Kidney glomerular epithelial cell (primary cell): ENCODE measurements around the gene SMOC2.

Experiments used
- DNase-seq: peaks from one replicate; lab custom pipeline; 2025; lab: John Stamatoyannopoulos, UW

Gene SMOC2, protein sequence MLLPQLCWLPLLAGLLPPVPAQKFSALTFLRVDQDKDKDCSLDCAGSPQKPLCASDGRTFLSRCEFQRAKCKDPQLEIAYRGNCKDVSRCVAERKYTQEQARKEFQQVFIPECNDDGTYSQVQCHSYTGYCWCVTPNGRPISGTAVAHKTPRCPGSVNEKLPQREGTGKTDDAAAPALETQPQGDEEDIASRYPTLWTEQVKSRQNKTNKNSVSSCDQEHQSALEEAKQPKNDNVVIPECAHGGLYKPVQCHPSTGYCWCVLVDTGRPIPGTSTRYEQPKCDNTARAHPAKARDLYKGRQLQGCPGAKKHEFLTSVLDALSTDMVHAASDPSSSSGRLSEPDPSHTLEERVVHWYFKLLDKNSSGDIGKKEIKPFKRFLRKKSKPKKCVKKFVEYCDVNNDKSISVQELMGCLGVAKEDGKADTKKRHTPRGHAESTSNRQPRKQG

DNA sequence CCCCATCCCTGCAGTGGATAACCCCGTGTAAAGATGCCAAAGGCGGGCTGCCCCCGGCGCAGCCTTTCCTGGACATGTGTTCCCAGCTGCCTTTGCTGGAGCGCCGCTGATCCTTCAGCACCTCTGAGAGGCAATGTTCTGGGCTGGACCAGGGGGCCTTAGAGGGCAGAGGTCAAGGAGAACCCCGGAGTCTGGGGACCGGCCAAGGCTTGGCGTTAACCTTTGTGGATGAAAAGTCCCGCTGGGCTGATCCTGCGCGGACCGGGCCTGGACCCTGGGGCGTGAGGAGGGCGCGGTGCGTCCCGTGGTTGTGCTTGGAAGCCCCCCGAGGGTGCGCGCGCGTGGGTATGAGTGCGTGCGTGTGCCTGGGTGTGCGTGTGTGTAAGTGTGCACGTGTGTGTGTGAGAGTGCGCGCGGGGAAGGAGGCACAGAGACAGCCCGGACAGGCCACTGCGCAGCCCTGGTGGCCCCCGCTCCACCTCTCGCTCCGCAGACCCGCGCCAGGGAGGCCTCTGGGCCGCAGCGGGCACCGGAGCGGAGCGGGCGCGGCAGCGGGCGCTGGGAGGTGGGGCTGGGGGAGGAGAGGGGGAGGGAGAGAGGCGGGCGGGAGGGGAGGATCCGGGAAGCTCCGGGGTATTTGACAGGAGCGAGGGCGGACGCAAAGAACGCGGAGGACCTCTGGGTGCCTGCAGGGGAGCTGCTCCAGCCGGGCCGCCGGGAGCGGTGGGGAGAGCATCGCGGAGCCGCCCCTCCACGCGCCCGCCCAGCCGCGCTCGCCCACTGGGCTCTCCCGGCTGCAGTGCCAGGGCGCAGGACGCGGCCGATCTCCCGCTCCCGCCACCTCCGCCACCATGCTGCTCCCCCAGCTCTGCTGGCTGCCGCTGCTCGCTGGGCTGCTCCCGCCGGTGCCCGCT is at the start of gene SMOC2:
Gene SMOC2, plus strand, starts transcription at position 665 of the 914 bp plus-strand sequence. Its CDS starts 187 bp downstream, at position 852.
- DNase-seq, result no peak

DNA sequence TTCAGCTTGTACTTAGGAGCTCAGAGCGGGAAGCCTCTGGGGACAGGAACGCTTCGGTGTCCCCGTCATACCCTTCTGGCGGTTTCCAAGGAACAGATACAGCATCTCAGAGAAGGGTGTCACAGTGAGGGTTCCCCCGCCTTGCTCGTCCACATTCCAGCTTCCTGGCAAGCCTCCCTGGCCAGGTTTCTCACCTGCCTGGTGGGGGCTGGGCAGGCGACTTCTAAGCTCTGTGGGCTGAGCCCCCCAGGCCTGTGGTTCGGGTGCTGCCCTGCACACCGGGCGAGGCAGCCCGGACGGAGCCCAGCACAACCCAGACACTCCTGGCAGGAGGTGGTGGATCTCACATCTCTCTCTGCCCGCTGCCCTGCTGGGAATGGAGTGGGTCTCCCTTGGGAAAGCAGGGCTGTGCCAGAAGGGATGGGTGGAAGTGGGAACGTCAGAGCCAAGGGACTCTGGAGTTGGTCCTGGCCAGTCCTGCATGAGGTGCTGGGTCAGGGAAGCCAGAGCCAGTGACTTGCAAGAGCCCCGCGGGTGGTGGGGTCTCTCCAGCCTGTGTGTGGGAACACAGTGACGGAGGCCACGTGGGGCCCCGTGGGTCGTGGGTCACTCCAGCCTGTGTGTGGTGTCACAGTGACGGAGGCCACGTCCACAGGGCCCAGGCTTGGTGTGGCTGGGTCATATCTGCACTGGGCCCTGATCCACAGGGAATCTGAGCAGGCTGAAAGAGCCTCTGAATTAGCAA is 47.7 kb upstream of the SMOC2 start:
- no peak for DNase-seq

DNA sequence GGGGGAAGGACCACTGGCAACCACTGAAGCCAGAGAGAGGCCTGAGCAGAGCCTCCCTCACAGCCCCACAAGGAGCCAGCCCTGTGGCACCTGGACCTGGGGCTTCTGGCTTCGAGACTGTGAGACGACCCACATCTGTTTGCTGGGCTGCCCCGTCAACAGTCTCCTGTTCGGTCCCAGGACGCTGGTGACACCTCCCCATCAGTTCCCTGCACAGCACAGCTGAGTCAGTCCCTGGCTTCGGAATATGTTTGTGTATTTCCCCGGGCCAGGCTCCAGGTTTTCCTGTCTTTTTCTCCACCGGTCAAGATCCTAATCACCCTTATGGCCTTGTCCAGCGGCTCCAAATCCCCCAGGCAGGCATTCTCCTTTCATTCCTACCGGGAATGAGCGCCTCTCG is 46.4 kb upstream of the SMOC2 start:
- no peak for DNase-seq

DNA sequence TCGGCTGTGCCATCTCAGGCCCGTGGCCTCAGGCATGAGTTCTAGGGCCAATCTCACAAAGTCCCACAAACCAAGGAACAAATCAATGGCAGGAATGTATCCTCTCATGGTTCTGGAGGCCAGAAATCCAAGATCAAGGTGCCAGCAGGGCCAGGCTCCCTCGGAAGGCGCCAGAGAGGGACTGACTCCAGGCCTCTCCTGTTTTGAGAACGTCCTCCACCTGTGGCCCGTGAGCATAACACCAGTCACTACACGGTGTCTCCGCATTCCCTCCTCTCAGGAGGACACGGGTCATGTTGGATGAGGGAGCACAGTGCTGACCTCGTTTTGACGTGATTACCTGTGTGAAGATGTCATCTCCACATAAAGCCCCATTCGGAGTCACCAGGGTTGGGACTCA is 45.0 kb upstream of the SMOC2 start:
- no peak for DNase-seq

DNA sequence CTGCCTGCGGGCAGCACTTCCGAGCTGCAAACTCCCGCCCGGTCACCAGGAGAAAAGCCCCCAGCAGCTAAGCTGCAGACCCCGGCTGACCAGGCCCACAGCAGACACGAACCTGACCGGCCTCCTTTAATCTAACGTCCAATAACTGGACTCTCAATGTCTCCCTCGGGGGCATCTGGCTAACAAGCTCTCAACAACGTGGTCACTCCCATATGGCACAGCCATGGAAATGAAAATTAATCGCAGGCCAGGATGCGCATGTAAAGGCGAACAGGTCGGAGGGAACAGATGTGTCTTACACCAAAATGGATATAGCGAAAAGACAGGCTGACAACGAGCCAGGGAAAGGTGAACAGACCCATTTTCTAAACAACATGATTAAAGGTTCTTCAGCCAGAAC is 44.4 kb upstream of the SMOC2 start:
- DNase-seq, result no peak

DNA sequence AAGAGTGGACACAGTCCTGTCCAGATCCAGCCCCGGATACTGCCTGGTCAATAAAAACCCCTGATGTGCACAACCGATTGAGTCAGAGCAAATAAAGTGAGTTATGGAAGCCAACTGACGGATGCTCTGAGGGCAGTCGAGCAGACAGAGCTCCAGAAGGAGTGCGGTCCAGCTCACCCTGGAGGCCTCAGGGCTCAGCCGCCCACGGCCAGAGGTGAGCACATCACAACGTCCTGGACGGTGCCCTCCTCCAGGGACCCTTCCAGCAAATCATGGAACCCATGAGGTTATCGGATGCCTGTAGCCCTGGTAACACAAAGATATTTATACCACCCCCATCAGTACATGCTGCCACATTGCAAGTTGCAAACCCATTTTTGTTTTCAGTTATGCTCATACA is 44.0 kb upstream of the SMOC2 start:
- no peak for DNase-seq

DNA sequence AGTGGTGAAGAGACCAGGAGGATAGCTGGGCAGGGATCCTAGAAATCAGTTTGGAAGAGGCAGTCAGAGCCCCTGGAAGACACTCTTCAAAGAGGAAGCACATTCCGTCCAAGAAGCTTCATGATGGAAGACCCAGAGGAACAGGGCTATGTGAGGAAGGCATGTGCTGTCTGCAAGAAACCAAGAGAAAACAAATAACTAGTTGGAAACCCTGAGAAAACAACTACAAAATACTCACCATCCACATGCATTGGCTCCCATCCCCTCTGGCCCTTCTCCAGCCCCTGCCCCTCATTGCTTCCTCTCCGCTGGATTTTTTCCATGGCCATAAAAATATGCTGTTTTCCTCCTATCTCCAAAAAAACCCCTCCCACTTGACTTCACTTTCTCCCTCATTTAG is 40.9 kb upstream of the SMOC2 start:
- DNase-seq, result no peak

DNA sequence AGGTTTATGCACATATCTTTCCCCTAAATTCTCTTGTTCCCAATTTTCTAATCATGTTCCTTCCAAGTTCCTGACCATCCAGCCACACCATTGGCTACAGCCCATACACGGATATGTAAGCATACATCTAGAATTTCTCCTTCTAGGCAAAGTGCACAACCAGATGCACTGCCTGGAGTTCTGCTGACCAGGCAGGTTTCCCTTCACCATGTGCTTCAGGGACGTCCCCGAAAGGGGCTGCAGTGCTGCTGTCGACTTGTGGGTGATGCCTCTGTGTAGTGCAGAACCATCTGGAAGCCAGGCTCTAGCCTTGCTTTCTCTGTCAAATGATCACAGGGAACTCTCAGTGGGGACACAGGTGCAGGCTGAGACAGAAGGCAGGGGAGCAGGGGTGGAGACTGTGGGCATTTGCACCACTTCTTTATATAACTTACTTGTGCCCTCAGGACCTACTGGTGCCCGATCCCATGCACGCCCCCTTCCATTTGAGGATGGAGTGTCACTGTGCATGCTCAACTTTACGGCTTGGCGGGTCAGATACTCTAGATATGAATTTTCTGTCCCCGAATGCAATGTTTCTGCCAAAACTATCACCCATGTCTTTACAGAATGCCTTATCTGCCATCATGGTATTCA is 37.5 kb upstream of the SMOC2 start:
- DNase-seq, result no peak

DNA sequence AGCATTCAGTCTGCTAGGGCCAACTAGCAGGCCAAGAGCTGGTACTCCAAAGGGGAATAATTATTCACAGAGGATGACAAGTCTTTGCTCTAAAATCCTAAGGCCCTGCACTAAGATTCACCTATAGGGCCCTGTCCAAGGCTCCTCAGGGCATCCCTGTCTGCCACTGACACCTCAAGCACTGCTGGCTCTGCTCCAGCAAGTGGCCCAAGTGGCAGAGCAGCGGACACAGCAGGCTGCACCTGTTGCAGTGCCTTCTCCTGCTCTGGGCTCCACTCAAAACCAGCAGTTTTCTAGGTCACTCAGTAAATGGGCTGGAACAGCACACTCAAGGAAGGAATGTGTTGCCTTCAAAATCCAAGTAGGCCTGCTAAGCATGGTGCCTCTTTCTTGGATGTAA is 36.4 kb upstream of the SMOC2 start:
- DNase-seq, result no peak

DNA sequence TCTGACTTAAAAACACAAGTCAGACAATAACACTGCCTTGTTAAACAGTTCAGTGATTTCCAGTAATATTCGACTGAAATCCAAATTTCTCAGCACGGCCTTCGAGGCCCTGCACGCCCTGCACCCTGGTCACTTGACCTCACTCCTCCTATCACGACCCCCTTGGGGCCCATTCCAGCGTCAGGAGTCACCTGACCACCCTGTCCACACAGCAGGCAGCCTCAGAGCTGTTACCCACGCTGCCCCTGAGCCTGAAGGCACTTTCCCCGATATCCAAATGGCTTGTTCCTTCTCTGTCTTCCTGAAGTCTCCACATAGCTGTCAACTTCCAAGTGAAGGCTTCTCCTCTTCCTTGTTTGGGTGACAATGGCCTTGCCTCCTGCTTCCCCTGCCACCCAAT is 33.1 kb upstream of the SMOC2 start:
- no peak for DNase-seq

DNA sequence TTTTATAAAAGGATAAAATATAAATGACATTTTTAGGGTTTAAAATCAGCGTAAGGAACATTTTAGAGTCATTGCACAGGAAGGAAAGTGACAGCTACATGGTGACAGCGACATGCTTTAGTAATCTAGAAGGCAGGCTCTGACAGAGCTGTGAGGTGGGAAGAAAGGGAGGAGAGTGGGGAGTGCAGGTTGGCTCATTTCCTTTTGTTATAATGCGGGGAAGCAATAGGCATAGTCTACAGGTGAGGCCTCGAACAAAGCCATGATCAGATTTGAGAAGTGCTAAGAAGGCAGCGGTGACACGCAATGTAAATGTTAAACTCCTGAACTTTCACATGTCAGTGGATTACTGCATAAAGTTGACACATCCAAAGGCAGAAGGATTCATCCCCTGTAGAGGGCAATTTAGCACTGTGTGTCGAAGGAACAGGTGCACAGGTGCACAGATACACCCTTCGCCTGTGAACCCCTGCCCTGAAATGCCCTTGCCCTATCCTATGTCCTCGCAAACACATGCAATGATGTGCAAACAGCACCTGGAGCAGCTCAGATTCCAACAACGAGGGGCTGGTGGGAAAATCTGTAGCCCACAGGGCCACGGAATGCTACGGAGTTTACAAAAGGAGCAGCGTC is 32.4 kb upstream of the SMOC2 start:
- no peak for DNase-seq

DNA sequence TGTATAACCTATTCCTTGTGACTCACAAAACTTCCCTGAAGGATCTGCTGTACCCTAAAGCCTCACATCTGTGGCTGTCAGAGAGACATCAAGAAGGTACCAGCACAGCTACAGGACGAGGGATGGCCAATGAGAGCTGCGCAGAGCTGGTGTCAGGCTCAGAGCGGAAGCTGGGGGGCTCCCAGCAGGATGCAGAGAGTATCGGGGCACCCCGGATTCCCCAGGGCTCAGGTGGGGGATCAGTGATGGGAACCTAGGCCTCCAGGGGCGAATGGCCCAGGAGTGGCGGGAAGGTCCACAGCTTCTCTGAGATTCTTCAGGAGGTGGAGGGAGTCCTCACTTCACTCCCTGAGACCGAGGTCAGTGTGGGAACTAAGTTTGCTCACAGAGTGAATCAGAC is 30.9 kb upstream of the SMOC2 start:
- no peak for DNase-seq

DNA sequence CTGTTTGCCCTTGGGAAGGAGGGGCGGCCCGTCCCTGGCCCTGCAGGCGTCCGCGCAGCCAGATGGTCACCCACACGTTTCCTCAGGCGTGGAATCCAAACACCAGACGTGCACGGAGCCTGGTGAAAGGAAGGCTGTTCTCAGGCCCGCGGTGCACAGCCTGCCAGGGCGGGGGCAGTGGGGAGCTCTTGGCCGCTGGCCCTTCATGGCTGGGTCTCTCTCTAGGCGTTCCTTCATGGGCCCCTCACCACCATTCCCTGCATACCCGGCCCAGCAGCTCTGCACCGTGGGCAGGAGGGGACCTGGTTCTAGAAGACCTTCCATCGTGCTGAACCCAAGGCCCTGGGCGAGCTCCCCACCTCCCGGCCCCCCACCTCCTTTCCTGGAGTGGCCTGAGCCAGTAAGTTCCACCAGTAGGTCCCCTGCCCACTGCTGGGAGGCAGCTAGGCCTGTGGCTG is 30.4 kb upstream of the SMOC2 start:
- no peak for DNase-seq

DNA sequence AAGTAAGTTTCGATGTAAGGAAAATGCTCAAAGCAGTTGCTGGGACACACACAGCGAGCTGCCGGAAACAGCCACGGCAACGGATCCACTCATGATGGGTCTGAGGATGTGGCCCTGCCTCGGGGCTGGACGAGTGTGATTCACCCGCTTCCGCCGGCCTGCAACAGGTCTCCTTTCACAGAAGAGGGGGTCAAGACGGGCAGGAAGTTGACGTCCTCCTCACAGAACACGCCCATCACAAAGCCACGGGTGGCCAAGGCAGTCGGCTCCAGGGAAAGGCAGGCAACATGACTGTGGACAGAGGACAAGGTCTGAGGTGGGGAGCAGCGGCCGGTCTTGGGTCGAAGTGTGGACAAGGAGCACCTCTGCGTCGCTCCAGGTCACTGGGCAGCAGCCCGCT is 29.9 kb upstream of the SMOC2 start:
- no peak for DNase-seq

DNA sequence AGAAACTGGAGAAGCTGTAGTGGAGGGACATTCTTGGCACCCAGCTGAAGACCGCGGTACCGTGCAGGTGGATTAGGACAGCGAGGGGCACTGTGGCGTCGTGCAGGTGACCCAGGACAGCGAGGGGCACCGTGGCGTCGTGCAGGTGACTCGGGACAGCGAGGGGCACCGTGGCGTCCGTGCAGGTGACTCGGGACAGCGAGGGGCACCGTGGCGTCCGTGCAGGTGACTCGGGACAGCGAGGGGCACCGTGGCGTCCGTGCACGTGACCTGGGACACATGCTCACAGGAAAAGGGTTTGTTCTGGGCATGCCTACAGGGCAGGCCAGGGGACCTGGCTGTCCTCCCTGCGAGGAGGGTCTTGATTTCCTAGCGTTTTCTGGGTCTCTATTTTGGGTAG is 29.2 kb upstream of the SMOC2 start:
- DNase-seq, result no peak

DNA sequence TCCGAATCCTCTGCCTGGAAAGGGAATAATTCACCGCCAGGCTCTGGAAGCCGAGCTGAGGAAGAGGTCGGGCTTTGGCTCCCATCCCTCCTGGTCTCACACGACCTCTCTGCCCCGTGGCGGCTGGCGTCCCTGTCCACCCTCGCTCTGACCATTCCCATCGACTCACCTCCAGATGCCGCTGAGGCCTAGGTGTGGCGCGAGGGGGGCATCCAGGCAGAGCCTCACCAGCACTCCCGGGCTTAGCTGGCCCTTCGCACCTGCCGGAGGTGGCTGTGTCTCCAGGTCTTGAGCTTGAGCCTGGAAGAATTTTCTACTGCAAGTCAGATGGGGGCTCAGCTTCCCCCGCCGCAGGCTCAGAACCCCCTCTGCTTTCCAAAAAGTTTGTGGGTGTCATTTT is 28.5 kb upstream of the SMOC2 start:
- DNase-seq, result no peak

DNA sequence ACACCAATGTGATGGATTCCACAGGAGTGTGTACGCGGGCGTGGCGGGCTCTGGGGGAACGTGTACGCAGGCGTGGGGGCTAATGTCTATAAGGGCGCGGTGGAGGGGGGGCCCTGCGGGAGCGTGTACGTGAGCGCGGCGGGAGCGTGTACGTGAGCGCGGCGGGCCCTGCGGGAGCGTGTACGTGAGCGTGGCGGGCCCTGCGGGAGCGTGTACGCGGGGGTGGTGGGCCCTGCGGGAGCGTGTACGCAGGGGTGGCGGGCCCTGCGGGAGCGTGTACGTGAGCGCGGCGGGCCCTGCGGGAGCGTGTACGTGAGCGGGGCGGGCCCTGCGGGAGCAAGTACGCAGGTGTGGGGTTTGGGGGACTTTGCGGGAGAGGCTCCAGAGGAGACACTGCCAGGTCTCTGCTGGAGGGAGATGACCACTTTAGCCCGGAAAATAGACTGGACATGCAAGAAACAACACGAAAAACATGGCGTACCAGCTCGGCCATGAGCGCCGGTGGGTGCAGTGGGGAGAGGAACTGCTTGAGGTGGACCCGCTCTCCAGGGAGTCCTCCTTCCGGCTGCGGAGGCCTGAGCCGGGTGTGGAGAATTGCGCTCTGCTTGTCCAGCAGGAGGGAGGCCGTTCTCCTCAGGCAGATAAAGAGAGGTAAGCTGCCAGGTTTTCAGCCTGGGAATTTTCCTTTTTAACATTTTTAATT is 27.8 kb upstream of the SMOC2 start:
- no peak for DNase-seq

DNA sequence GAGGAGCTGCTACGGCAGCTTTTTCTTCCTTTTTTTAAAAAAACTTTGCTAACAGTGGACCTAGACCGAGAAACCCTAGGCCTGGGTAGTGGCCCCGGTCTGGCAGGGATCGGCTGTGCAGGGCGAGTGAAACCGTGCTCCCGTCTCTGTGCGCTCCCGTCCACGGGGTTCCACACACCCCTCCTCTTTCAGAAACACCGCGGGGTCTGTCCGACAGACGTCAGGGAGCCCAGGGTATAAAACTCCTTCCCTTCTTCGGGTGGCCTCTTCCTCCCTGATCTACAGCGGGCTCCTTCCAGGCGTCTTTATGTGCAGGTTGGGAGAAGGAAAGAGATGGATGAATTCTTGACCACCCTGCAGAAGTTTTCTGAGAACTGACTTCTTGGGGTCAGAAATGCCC is 27.1 kb upstream of the SMOC2 start:
- no peak for DNase-seq

DNA sequence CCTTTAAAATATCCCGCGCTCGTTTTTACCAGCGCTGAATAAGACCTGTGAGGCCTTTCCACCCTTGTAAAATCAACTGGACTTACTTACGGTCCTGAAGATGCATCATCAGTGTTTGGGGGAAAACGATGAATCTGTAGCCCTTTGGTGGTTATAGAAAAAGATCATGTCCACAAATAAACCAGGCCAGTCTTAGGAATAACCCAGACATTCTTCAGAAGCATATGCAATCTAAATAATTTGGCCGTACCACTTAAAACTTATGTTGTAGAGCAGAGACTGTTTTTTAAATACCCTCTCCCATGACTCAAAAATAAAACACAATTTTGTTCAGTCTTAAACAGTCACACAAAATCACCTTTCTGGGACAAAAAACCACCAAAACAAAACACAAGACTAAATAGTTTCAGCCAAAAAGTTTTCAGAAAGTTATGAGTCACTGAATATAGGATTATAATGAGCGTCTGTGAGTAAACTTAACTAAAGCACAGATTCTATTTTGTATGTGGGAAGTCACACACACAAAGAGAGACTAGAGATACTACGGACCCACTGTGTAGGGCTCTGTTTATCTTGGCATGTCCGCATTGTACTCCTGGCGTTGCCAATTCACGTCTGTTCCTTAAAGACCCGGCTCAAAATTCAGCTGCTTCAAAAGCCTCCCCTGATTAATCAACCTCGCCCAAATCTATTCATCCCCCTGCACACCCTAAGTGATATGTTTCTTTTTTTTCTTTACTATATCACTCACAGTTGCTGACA is 26.5 kb upstream of the SMOC2 start:
- DNase-seq, result no peak
